ENCODE data around the gene ERCC1.

DNA sequence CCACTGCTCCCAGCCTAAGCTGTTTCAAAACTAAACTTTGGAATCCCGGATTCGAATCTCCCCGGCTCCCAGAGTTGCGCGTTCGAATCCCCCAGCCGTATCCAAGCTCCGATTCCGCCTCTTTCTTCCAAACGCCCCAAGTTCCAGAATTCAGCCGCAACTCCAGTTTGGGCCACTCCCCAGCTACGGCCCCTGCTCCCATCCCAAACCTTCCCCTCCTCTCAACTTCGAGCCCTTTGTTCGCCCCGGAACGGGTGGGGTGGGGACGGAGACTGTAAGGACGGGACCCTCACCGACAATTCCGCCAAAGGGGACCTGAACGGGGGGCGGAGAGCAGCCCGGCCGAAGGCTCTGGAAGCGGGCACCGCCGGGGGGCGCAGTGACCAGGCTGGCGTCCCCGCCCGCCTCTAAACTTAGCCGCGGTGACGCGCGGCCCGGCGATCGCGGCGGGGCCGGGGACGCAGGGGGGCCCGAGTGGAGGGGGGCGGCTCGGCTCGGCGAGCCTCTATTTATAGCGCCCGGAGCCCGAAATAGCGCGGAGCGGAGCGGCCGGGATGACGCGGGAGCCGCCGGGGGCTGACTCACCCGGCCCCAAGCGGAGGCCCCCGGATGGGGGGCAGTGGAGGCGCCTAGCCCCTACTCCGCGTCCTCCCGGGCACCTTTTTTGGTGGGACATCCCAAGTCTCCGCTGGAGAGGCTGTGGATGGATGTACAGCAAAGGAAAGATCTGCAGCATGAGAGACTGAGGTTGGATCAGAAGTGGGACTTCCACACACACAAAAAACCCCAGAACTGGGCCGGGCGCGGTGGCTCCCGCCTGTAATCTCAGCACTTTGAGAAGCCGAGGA lies 4.9 kb upstream of the ERCC1 start:
- TF ChIP-seq EP300 (IDR thresholded peaks at IDR 0.05; ENCODE audit: borderline replicate concordance) (no peak), TCF12 (IDR thresholded peaks at IDR 0.05; ENCODE audit: low read depth) (no peak), TAF1 (IDR thresholded peaks at IDR 0.05; ENCODE audit: low read depth) (no peak), TEAD4 (IDR thresholded peaks at IDR 0.05) (no peak), CREB1 (IDR thresholded peaks at IDR 0.05; ENCODE audit: low read depth) (no peak), CEBPB (IDR thresholded peaks at IDR 0.05) (no peak)
- TF ChIP-seq, protein P1, sequence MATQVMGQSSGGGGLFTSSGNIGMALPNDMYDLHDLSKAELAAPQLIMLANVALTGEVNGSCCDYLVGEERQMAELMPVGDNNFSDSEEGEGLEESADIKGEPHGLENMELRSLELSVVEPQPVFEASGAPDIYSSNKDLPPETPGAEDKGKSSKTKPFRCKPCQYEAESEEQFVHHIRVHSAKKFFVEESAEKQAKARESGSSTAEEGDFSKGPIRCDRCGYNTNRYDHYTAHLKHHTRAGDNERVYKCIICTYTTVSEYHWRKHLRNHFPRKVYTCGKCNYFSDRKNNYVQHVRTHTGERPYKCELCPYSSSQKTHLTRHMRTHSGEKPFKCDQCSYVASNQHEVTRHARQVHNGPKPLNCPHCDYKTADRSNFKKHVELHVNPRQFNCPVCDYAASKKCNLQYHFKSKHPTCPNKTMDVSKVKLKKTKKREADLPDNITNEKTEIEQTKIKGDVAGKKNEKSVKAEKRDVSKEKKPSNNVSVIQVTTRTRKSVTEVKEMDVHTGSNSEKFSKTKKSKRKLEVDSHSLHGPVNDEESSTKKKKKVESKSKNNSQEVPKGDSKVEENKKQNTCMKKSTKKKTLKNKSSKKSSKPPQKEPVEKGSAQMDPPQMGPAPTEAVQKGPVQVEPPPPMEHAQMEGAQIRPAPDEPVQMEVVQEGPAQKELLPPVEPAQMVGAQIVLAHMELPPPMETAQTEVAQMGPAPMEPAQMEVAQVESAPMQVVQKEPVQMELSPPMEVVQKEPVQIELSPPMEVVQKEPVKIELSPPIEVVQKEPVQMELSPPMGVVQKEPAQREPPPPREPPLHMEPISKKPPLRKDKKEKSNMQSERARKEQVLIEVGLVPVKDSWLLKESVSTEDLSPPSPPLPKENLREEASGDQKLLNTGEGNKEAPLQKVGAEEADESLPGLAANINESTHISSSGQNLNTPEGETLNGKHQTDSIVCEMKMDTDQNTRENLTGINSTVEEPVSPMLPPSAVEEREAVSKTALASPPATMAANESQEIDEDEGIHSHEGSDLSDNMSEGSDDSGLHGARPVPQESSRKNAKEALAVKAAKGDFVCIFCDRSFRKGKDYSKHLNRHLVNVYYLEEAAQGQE (IDR thresholded peaks at IDR 0.05; ENCODE audit: low read depth) = no peak
- TF ChIP-seq, protein P2, sequence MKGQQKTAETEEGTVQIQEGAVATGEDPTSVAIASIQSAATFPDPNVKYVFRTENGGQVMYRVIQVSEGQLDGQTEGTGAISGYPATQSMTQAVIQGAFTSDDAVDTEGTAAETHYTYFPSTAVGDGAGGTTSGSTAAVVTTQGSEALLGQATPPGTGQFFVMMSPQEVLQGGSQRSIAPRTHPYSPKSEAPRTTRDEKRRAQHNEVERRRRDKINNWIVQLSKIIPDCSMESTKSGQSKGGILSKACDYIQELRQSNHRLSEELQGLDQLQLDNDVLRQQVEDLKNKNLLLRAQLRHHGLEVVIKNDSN (IDR thresholded peaks at IDR 0.05) = no peak
